Mucosa of descending colon (tissue), 3 donors: ENCODE results near the gene NDST4. TPM values are rescaled to one million over a fixed set of nuclear protein-coding genes. Genes with fewer than 3 reads are reported as not detected.

Experiments used
- ATAC-seq: fragments of 200-7000 bp; cut with Tn5 transposase; one replicate; pipeline ENCODE4 v1.9.1; 2020; ENCODE audit warnings: mild to moderate bottlenecking, moderate library complexity
- DNase-seq, 3 donors: peaks; one replicate each; pipeline ENCODE4 v3.0.0-alpha.2; 2020
- H3K36me3 ChIP-seq: fragments of 200-600 bp; one replicate; pipeline ENCODE4 v1.8.0; 2021; ENCODE audit warnings: low read depth, mild to moderate bottlenecking
- H3K4me1 ChIP-seq: fragments of 200-600 bp; one replicate; pipeline ENCODE4 v1.8.0; 2021; ENCODE audit warnings: low read depth, mild to moderate bottlenecking
- H3K4me3 ChIP-seq: fragments of 200-600 bp; one replicate; pipeline ENCODE4 v1.8.0; 2021; ENCODE audit warnings: mild to moderate bottlenecking
- H3K9me3 ChIP-seq: fragments of 200-600 bp; one replicate; pipeline ENCODE4 v1.8.0; 2021; ENCODE audit warnings: mild to moderate bottlenecking
- CTCF ChIP-seq: fragments of 200-600 bp; IDR thresholded peaks from one replicate; pipeline ENCODE4 v1.8.0; 2022; ENCODE audit warnings: antibody characterized with exemption, mild to moderate bottlenecking
- intact Hi-C, 2 donors: fragments of 100-400 bp; cut with DNase I in 1 of 2; cut with micrococcal nuclease in 1 of 2; formaldehyde crosslinking; loops; one replicate each; pipeline versions ENCODE4 v1.11.0 to v1.11.1; 2022; cut with DNase I, micrococcal nuclease
- total RNA-seq, 3 donors: library from RNA; stranded (reverse); fragmentation: NEBNext Ultra II Directional in 2 of 3; extraction: Animal tissue kit (Norgen Biotek cat#: 25700) in 2 of 3; gene quantifications; one replicate each; pipeline versions ENCODE4 v1.2.1 to v1.2.4, GENCODE V29; 2021 to 2023
- donor health status: DM: no; HTN: no; CAD: no; lungs with moderate emphysema.
- donor health status: DM: no; HTN: no; CAD: no.
- donor health status: DM: no; HTN: yes; CAD: no.

NDST4 gene
- total RNA-seq, 3 donors from 2014 or later, result 0.20 TPM; not detected in 2

- ATAC-seq, result no peak
- no peak for TF ChIP-seq CTCF
- intact Hi-C loops, result no loop called here
- no peak for DNase-seq
- Histone ChIP-seq H3K9me3 (no peaks in the 10 kb centered on the region), H3K4me1 (no peaks in the 10 kb centered on the region), H3K4me3 (no peak overlapping the region), H3K36me3 (no peaks in the 10 kb centered on the region)
Measured at GRCh38 chr4:115028682-115029410, 84.6 kb downstream of the NDST4 start.

DNA sequence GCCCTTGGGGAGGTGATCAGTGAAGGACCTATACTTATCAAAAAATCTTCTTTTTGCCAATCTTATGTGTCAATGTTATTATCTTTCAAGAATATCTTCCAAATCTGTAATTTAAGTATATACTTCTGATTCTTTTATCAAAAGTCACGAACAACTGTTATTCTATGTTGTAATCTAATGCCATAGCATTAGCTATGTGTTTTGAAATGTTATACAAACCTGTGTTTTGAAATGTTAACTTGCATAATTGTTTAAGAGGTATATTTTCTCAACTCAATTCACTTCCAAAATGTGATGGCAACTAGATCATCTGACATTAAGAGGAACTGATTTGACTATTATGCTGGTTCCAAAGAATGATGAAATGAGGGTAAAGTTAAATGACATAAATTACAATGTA, 113.5 kb downstream of the NDST4 start:
- no peak for TF ChIP-seq CTCF
- intact Hi-C loops, result no loop called here

GRCh38 chr4:114998316-114998715, 115.1 kb downstream of the NDST4 start:
- no peak for TF ChIP-seq CTCF
- Histone ChIP-seq H3K4me3 (no peak overlapping the region), H3K36me3 (no peaks in the 10 kb centered on the region), H3K9me3 (no peaks in the 10 kb centered on the region), H3K4me1 (no peaks in the 10 kb centered on the region)
- intact Hi-C loops, result no loop called here
- ATAC-seq (no peak), DNase-seq (no peak)

More for the DNA sequence above, 113.5 kb downstream of the NDST4 start:
- Histone ChIP-seq H3K36me3 (no peaks in the 10 kb centered on the region), H3K4me3 (no peak overlapping the region), H3K4me1 (no peaks in the 10 kb centered on the region), H3K9me3 (no peaks in the 10 kb centered on the region)
- DNase-seq (no peak), ATAC-seq (no peak)

DNA sequence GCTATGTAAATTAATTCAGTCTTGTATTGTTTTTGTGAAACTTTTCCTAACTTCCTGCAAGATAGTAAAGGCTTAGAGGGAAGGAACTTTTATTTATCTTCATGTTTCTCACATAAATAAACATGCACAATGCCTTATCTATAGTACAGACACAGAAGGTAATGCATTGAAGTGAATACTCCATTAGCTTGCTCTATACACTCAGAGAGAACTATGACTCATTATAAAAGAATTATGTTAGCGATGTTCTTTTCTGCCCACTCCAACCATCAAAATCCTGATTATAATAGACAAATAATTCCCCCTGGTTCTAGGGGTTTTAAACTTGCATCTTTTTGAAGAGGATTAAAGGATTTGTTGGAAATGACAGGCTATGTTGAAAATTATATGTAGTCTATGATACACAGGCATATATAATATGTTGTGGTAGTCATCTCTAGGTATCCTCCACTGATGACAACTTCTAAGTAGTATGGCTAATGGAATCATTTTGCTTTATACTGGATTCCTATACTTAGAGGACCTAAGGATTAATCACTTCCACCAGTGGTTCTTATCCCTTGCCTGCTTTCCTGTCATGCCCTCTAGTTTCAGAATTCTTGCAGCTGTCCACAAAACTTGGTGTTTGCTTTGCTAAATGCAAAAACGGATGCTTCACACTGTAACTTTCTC, 115.7 kb downstream of the NDST4 start:
- ATAC-seq (no peak), DNase-seq (no peak)
- Histone ChIP-seq H3K9me3 (no peaks in the 10 kb centered on the region), H3K4me1 (no peaks in the 10 kb centered on the region), H3K4me3 (no peak overlapping the region), H3K36me3 (no peaks in the 10 kb centered on the region)
- no peak for TF ChIP-seq CTCF
- intact Hi-C loops, result no loop called here

DNA sequence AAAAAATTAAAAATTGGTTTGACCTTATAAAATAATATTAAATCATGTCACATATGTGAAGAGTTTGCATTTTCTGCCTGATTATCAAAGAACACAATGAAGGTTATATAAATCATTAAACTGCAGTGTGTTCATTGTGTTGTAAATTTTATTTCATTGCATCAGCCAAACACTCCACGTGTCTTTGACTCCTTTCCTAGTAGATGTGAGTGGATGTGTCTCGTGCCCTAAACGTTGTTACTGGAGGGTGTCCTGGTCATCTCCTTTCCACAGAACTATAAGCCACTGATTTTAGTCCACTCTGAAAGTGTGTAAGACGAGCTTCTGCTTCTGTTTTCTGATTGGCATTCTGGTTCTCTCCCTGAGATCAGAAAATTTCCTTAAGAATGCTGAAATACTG, 127.3 kb downstream of the NDST4 start:
- H3K36me3 ChIP-seq, result no peaks in the 10 kb centered on the region
- no peak for TF ChIP-seq CTCF
- H3K4me3 ChIP-seq, result no peak overlapping the region
- no peaks in the 10 kb centered on the region for H3K4me1 ChIP-seq
- intact Hi-C loops, result no loop called here
- H3K9me3 ChIP-seq, result no peaks in the 10 kb centered on the region
- ATAC-seq, result no peak
- DNase-seq, result no peak
